Gastroesophageal sphincter (tissue), 4 donors: ENCODE results near the gene MED23. TPM values are rescaled to one million over a fixed set of nuclear protein-coding genes. Genes with fewer than 3 reads are reported as not detected.

Source experiments
- ATAC-seq: fragments of 150-250 bp; one replicate; pipeline ENCODE4 v1.9.1; 2016; ENCODE audit warnings: mild to moderate bottlenecking, moderate library complexity
- H3K27ac ChIP-seq, 4 donors: fragments of 200-600 bp; sonication (generic) in 3 of 4; 1 replicate in 3 of 4; 2 replicates in 1 of 4; pipeline ENCODE4 v1.5.1; 2016 to 2019
- H3K27me3 ChIP-seq: fragments of 200-600 bp; sonication (generic); one replicate; pipeline ENCODE4 v1.5.1; 2019
- H3K36me3 ChIP-seq, 2 donors: fragments of 200-600 bp; sonication (generic); one replicate each; pipeline ENCODE4 v1.5.1; 2019; ENCODE audit warnings: control low read depth in 1 of 2
- H3K4me1 ChIP-seq, 3 donors: fragments of 200-600 bp; sonication (generic); 1 replicate in 2 of 3; 2 replicates in 1 of 3; pipeline ENCODE4 v1.5.1; 2016 to 2019; ENCODE audit warnings: control low read depth in 2 of 3
- H3K4me3 ChIP-seq, 2 donors: fragments of 200-600 bp; sonication (generic); one replicate each; pipeline ENCODE4 v1.5.1; 2019; ENCODE audit warnings: mild to moderate bottlenecking in 1 of 2, moderate library complexity in 1 of 2
- H3K9me3 ChIP-seq, 3 donors: fragments of 200-600 bp; sonication (generic); one replicate each; pipeline ENCODE4 v1.5.1; 2017 to 2019; ENCODE audit warnings: control low read depth in 2 of 3
- CTCF ChIP-seq, 4 experiments: fragments of 200-600 bp in 2 of 4; fragments of 450-650 bp in 2 of 4; sonication (generic) in 1 of 4; IDR thresholded peaks; one replicate each; pipeline ENCODE4 v1.5.1; 2017 to 2019; ENCODE audit warnings: antibody characterized with exemption in 4 of 4, mild to moderate bottlenecking in 2 of 4, moderate library complexity in 2 of 4
- EP300 ChIP-seq: sonication (generic); formaldehyde crosslinking; IDR thresholded peaks from one replicate; pipeline ENCODE4 v1.6.1; 2017; ENCODE audit warnings: antibody characterized with exemption, mild to moderate bottlenecking
- POLR2A ChIP-seq, 2 donors: fragments of 450-650 bp; IDR thresholded peaks; one replicate each; pipeline ENCODE4 v1.6.1; 2017; ENCODE audit warnings: antibody characterized with exemption in 2 of 2, mild to moderate bottlenecking in 2 of 2, moderate library complexity in 1 of 2
- POLR2AphosphoS5 ChIP-seq: sonication (generic); formaldehyde crosslinking; IDR thresholded peaks from one replicate; pipeline ENCODE4 v1.6.1; 2017; ENCODE audit warnings: antibody characterized with exemption
- WGBS, 2 donors: methylation state at CpG; one replicate each; pipeline ENCODE4 v1.1.5; 2018; ENCODE audit warnings: low coverage in 1 of 2; 5-methylcytosine and 5-hydroxymethylcytosine counted together
- total RNA-seq, 4 donors: library from RNA; depleted of rRNA; stranded (reverse); fragments of >200 nt; gene quantifications; one replicate each; pipeline ENCODE4 v1.1.0, GENCODE V29; 2016

Gene MED23
- total RNA-seq, 4 donors from 2014 or later = 16.9 to 35.2 (median 22.5) TPM

- Histone ChIP-seq H3K27ac (no peak overlapping the region), H3K4me1 (no peaks in the 10 kb centered on the region), H3K36me3 (no peaks in the 10 kb centered on the region), H3K9me3 (no peaks in the 10 kb centered on the region), H3K27me3 (no peaks in the 10 kb centered on the region), H3K4me3 (no peak overlapping the region)
- WGBS, 2 donors = 96 to 100% methylated on average over 1 to 2 of the region's 2 CpGs
- TF ChIP-seq POLR2A (IDR thresholded peaks at IDR 0.05) = no peak
- no peak for ATAC-seq
These were observed 27.9 kb upstream of the MED23 start for GRCh38 chr6:131655951-131656350.

- Histone ChIP-seq H3K4me1 (no peaks in the 10 kb centered on the region), H3K9me3 (no peaks in the 10 kb centered on the region), H3K27ac (no peak overlapping the region), H3K36me3 (no peaks in the 10 kb centered on the region), H3K4me3 (no peak overlapping the region), H3K27me3 (no peaks in the 10 kb centered on the region)
- no peak for TF ChIP-seq EP300
- TF ChIP-seq POLR2AphosphoS5 = no peak
- no peak for TF ChIP-seq CTCF (IDR thresholded peaks at IDR 0.05)
- no peak for TF ChIP-seq POLR2A (IDR thresholded peaks at IDR 0.05)
- 83 to 86% methylated on average over 1 to 3 of the region's 3 CpGs for WGBS, 2 donors
- ATAC-seq = no peak
These were observed 27.3 kb upstream of the MED23 start for GRCh38 chr6:131655387-131655786.

GRCh38 chr6:131654326-131654725, 26.3 kb upstream of the MED23 start:
- no peak overlapping the region for H3K27ac ChIP-seq
- no peaks in the 10 kb centered on the region for H3K9me3 ChIP-seq
- no peak overlapping the region for H3K4me3 ChIP-seq
- WGBS, 2 donors = 86 to 100% methylated on average over 1 to 3 of the region's 3 CpGs
- no peak for TF ChIP-seq CTCF (IDR thresholded peaks at IDR 0.05)
- no peak for TF ChIP-seq POLR2AphosphoS5
- no peak for TF ChIP-seq EP300
- H3K4me1 ChIP-seq = no peaks in the 10 kb centered on the region
- ATAC-seq = no peak
- H3K36me3 ChIP-seq = no peaks in the 10 kb centered on the region
- no peaks in the 10 kb centered on the region for H3K27me3 ChIP-seq

- Histone ChIP-seq H3K27me3 (no peaks in the 10 kb centered on the region), H3K36me3 (no peaks in the 10 kb centered on the region), H3K9me3 (no peaks in the 10 kb centered on the region), H3K27ac (no peak overlapping the region), H3K4me1 (no peaks in the 10 kb centered on the region), H3K4me3 (no peak overlapping the region)
- no peak for ATAC-seq
- 35 to 84% methylated on average over 5 of the region's 5 CpGs for WGBS, 2 donors
- TF ChIP-seq POLR2AphosphoS5 = no peak
- TF ChIP-seq EP300 = no peak
- TF ChIP-seq CTCF (IDR thresholded peaks at IDR 0.05) = no peak
- TF ChIP-seq POLR2A (IDR thresholded peaks at IDR 0.05) = no peak
These were observed 24.4 kb upstream of the MED23 start for GRCh38 chr6:131652472-131652871.

- TF ChIP-seq EP300 (no peak), POLR2AphosphoS5 (no peak), POLR2A (IDR thresholded peaks at IDR 0.05) (no peak), CTCF (IDR thresholded peaks at IDR 0.05) (no peak)
- H3K9me3 ChIP-seq = no peaks in the 10 kb centered on the region
- ATAC-seq = no peak
- no peaks in the 10 kb centered on the region for H3K36me3 ChIP-seq
- H3K4me3 ChIP-seq = no peak overlapping the region
- H3K27ac ChIP-seq = no peak overlapping the region
- H3K4me1 ChIP-seq = no peaks in the 10 kb centered on the region
- no peaks in the 10 kb centered on the region for H3K27me3 ChIP-seq
These were observed 23.7 kb upstream of the MED23 start for GRCh38 chr6:131651782-131652181.

- Histone ChIP-seq H3K4me3 (no peak overlapping the region), H3K4me1 (no peaks in the 10 kb centered on the region), H3K27ac (no peak overlapping the region), H3K36me3 (no peaks in the 10 kb centered on the region), H3K9me3 (no peaks in the 10 kb centered on the region), H3K27me3 (no peaks in the 10 kb centered on the region)
- ATAC-seq = no peak
- TF ChIP-seq EP300 (no peak), POLR2AphosphoS5 (no peak), POLR2A (IDR thresholded peaks at IDR 0.05) (no peak)
These were observed 18.2 kb upstream of the MED23 start for GRCh38 chr6:131646249-131646670.
